ENCODE data around the gene CHD1.

Gene CHD1

GRCh38 chr5:98936948-98937715 lies 8.3 kb upstream of the CHD1 start:
- intact Hi-C loops (cut with DNase I) = no loop called here
- DNase-seq = no peak

GRCh38 chr5:98935206-98935605 lies 6.4 kb upstream of the CHD1 start:
- intact Hi-C loops (cut with DNase I) = no loop called here
- no peak for DNase-seq

DNA sequence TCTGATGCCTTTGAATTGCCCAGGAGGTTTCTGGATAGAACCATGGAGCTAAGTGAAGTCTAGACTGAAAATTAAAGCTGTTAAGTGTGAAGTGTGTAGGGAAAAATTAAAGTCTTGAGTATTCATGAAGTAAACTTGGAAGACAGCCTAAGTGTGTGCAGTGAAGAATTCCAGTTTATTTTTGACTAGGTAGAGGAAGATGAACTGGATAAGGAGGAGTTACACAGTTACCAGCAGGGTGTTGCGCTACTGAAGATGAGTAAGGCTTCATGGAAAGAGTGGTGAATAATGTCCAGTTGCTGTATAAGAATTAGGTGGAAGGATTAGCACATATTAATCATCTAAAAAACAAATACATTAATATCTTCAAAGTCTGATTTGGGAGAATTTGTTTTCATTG lies 5.7 kb upstream of the CHD1 start:
- DNase-seq = no peak
- intact Hi-C loops (cut with DNase I) = no loop called here

DNA sequence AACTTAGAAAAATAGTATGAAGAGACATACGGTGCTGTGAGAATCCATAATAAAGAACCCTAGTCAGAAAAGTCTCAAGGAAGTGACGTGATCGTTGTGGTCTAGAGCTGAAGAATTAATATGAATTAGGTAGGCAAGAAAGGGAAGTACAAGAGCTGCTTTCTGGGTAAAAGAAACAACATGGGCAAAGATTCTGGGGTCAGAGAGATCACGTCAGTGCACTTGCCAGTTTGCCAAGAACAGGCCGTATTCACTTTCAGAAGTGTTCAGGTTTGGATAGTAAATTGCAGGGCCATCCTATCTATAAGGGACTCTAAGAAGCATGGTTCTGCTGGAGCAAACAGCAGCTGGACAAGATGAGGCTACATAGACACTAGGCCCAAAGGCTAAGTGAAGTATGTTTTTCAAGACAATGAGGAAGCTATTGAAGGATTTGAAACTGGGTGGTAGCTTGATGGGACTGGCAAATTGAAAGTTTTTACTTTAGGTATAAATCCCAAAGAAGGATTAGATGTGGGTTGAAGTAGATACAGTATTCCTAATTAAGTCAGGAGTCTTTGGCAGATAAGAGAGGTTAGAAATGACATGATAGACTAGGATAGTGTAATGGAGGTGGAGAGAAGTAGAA lies 4.8 kb upstream of the CHD1 start:
- no peak for DNase-seq
- intact Hi-C loops (cut with DNase I) = no loop called here

- DNase-seq = no peak
- intact Hi-C loops (cut with DNase I) = no loop called here
These were observed 2.4 kb upstream of the CHD1 start for GRCh38 chr5:98930972-98931762.

DNA sequence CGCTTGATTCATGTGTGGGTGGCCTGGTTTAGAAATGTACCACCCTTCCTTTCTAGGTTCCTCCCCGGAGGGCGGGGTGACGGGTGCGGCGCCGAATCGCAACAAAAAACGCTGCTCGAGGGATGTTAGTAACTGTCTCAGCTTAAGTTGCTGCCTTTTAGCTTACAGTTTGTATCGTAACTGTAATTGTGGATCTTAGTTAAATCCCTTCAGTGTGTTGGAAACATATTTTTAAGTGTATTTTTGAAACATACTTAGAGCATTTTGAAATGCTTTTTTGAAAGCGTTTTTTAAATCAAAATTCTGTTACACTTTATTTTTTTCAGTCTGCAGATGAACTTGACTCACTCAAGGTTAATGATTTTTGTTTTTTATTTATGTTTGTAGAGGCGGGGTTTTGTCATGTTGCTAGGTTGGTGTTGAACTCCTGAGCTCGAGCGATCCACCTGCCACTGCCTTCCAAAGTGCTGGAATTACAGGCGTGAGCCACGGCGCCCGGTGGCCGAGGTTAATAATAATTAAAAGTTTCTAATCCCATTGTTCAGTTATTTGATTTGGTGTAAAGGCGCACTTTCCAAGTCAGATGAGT lies 997 bp upstream of the CHD1 start:
- intact Hi-C loops (cut with DNase I) = loop anchor here (5.0 to 10.0 kb wide), 2 partner anchors 102 to 155 kb away; partner anchors contain the start of gene RGMB

GRCh38 chr5:98927989-98928872 lies 576 bp downstream of the CHD1 start:
- intact Hi-C loops (cut with DNase I) = loop anchor here (5.0 to 10.0 kb wide), 2 partner anchors 104 to 153 kb away; partner anchors contain the start of gene RGMB

More for the DNA sequence above, 997 bp upstream of the CHD1 start:
- DNase-seq = no peak

GRCh38 chr5:98927242-98927988 lies 1.4 kb downstream of the CHD1 start:
- no peak for DNase-seq
- intact Hi-C loops (cut with DNase I) = loop anchor here (5.0 to 10.0 kb wide), 2 partner anchors 105 to 153 kb away; partner anchors contain the start of gene RGMB

More at GRCh38 chr5:98927989-98928872, 576 bp downstream of the CHD1 start:
- peak; percentile 31 to 90 (median 41) for DNase-seq

GRCh38 chr5:98923966-98924365 lies 4.8 kb downstream of the CHD1 start:
- intact Hi-C loops (cut with DNase I) = loop anchor here (10.0 kb wide), 1 partner anchor 149 kb away; the partner anchor contains the start of gene RGMB
- DNase-seq = no peak

DNA sequence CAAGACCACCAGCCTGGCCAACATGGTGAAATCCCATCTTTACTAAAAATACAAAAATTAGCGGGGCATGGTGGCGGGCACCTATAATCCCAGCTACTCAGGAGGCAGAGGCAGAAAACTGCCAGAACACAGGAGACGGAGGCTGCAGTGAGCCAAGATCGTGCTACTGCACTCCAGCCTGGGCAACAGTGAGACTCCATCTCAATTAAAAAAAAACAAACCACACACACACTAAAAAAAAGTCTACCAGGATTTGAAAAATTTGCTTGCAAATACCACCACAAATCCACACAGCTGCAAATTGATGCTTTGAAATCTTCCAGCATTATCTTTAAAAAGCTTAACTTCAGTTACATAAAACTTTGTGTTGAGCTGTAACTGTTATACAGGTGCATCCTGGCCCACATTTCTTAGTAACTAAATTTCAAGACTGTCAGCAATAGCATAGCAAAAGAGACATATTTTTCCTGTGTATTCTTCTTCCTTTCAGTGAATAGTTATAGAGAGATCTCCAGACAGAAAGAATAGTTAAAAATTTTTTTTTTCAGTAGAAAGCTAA lies 6.8 kb downstream of the CHD1 start:
- DNase-seq = no peak
- intact Hi-C loops (cut with DNase I) = loop anchor here (10.0 kb wide), 1 partner anchor 147 kb away; the partner anchor contains the start of gene RGMB

- DNase-seq = no peak
- intact Hi-C loops (cut with DNase I) = no loop called here
These were observed 11.4 kb downstream of the CHD1 start for GRCh38 chr5:98917433-98917832.

DNA sequence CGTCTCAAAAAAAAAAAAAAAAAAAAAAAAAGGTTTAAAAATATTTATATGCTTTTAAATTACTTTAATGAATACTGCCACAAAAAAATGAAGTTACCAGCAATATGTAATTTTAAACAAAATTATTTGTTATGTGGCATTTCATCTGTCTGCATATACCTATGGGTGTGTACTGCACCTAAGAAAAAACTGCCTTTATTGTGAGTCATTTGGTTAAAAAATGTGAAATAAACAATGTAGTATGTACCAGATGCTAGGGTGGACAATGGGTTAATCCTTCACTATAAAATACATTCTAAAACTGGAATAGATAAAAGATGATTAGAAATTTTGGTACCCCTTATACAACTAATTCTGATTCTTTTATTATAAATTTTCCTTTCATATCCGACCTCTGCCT lies 12.3 kb downstream of the CHD1 start:
- intact Hi-C loops (cut with DNase I) = no loop called here
- DNase-seq = no peak

DNA sequence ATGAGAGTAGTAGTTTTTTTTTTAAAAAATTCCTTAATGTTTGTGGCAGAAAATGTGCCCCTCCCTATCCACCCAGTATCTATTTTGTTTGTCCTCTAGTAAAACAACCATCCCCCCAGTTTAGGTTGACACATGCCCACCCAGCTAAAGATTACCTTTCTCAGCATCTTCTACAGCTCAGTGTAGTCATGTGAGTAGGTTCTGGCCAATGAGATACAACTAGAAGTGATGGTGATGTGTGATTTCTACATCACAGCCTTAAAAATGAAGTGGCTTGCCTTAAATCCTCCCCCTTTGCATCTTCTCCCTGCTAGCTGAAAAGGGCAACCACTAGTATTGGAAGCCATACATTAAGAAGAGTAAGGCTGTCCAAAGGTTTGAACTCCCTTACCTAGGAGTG lies 14.9 kb downstream of the CHD1 start:
- intact Hi-C loops (cut with DNase I) = no loop called here
- DNase-seq = no peak

GRCh38 chr5:98911280-98912040 lies 17.3 kb downstream of the CHD1 start:
- no peak for DNase-seq
- intact Hi-C loops (cut with DNase I) = no loop called here

- DNase-seq = no peak
- intact Hi-C loops (cut with DNase I) = loop anchor here (10.0 kb wide), 1 partner anchor 155 kb away; no protein-coding TSS in a partner anchor
These were observed 19.4 kb downstream of the CHD1 start for GRCh38 chr5:98909363-98909762.

DNA sequence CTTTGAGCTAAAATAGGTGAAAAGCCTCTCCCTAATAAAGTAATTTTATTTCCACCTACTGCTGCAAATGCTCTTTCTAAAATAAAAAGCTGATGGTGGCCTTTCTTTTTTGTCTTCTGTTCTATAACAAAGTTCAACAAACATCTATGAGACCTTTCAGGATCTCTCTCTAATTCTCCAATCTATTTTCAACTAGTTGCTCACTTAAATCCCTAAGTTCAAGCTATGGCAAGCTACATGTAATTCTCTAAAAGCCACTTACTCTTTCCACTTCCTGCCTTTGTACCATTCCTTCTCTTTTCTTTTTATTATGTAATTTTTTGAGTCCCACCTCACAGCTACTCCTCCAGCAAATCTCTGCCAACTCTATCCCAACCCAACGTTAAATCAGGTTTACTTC lies 20.9 kb downstream of the CHD1 start:
- no peak for DNase-seq
- intact Hi-C loops (cut with DNase I) = loop anchor here (10.0 kb wide), 1 partner anchor 157 kb away; no protein-coding TSS in a partner anchor

- no peak for DNase-seq
- intact Hi-C loops (cut with DNase I) = loop anchor here (1.0 to 10.0 kb wide), 2 partner anchors 125 to 158 kb away; no protein-coding TSS in a partner anchor
These were observed 22.0 kb downstream of the CHD1 start for GRCh38 chr5:98906756-98907355.

Measured in posterior cingulate gyrus (tissue), 11 donors.